ENCODE data around the gene NFIX. TPM values are rescaled to one million over a fixed set of nuclear protein-coding genes. Genes with fewer than 3 reads are reported as not detected.

The NFIX gene
- total RNA-seq, 1 experiment from 2014 or later = 8.3 TPM

- peak; percentile 79 for DNase-seq (ENCODE audit: low read depth)
Measured at GRCh38 chr19:13091400-13092157, 96.3 kb downstream of the NFIX start.

- DNase-seq (ENCODE audit: low read depth) = no peak
Measured at GRCh38 chr19:13092158-13092543, 96.9 kb downstream of the NFIX start.

GRCh38 chr19:13092606-13093235 lies 97.4 kb downstream of the NFIX start:
- DNase-seq (ENCODE audit: low read depth) = peak; percentile 43

GRCh38 chr19:13093407-13094105 lies 98.3 kb downstream of the NFIX start:
- peak; percentile 88 for DNase-seq (ENCODE audit: low read depth)

GRCh38 chr19:13094106-13094504 lies 98.8 kb downstream of the NFIX start:
- no peak for DNase-seq (ENCODE audit: low read depth)

- no peak for DNase-seq (ENCODE audit: low read depth)
Measured at GRCh38 chr19:13094771-13095392, 99.6 kb downstream of the NFIX start.

- DNase-seq (ENCODE audit: low read depth) = no peak
Measured at GRCh38 chr19:13095393-13095784, 100.1 kb downstream of the NFIX start.

- DNase-seq (ENCODE audit: low read depth) = no peak
Measured at GRCh38 chr19:13095934-13096927, 101.0 kb downstream of the NFIX start.

GRCh38 chr19:13097033-13097462 lies 101.8 kb downstream of the NFIX start:
- no peak for DNase-seq (ENCODE audit: low read depth)

GRCh38 chr19:13097463-13098258 lies 102.4 kb downstream of the NFIX start:
- DNase-seq (ENCODE audit: low read depth) = no peak

GRCh38 chr19:13098277-13099072 lies 103.2 kb downstream of the NFIX start:
- DNase-seq (ENCODE audit: low read depth) = no peak

- DNase-seq (ENCODE audit: low read depth) = no peak
Measured at GRCh38 chr19:13099073-13099999, 104.1 kb downstream of the NFIX start.

GRCh38 chr19:13100031-13100588 lies 104.8 kb downstream of the NFIX start:
- no peak for DNase-seq (ENCODE audit: low read depth)

- no peak for DNase-seq (ENCODE audit: low read depth)
Measured at GRCh38 chr19:13100841-13101589, 105.7 kb downstream of the NFIX start.

GRCh38 chr19:13101590-13102415 lies 106.5 kb downstream of the NFIX start:
- no peak for DNase-seq (ENCODE audit: low read depth)

- DNase-seq (ENCODE audit: low read depth) = no peak
Measured at GRCh38 chr19:13102416-13102665, 107.1 kb downstream of the NFIX start.
